ENCODE data around the gene DAG1.

Gene DAG1

GRCh38 chr3:49469936-49470713 lies at the start of gene DAG1:
TSS of gene DAG1 (plus strand) at chr3:49470267. CDS start at chr3:49510535, 40,268 bp downstream.
- peak; percentile 89 for DNase-seq

GRCh38 chr3:49421890-49422378 lies 48.1 kb upstream of the DAG1 start:
- DNase-seq: no peak

- DNase-seq: no peak
These were observed 47.5 kb upstream of the DAG1 start, which contains the start of gene AMT for GRCh38 chr3:49422379-49423248. TSS of gene AMT (minus strand) at chr3:49422473. CDS start at chr3:49422450, 23 bp downstream.

GRCh38 chr3:49424816-49425215 lies 45.3 kb upstream of the DAG1 start:
- no peak for DNase-seq

- no peak for DNase-seq
These were observed 42.5 kb upstream of the DAG1 start for GRCh38 chr3:49427586-49427985.

GRCh38 chr3:49428752-49429080 lies 41.4 kb upstream of the DAG1 start:
- DNase-seq: no peak

- no peak for DNase-seq
These were observed 35.3 kb upstream of the DAG1 start for GRCh38 chr3:49434731-49435130.

GRCh38 chr3:49445391-49445790 lies 24.7 kb upstream of the DAG1 start:
- no peak for DNase-seq

GRCh38 chr3:49453621-49454020 lies 16.4 kb upstream of the DAG1 start:
- DNase-seq: no peak

GRCh38 chr3:49454458-49454857 lies 15.6 kb upstream of the DAG1 start:
- peak; percentile 29 for DNase-seq

GRCh38 chr3:49454898-49455681 lies 15.0 kb upstream of the DAG1 start:
- no peak for DNase-seq

GRCh38 chr3:49456466-49456865 lies 13.6 kb upstream of the DAG1 start:
- DNase-seq: no peak

GRCh38 chr3:49460188-49460890 lies 9.7 kb upstream of the DAG1 start:
- DNase-seq: no peak

GRCh38 chr3:49460956-49461355 lies 9.1 kb upstream of the DAG1 start:
- DNase-seq: no peak

- DNase-seq: no peak
These were observed 8.5 kb upstream of the DAG1 start for GRCh38 chr3:49461443-49462171.

GRCh38 chr3:49462222-49462621 lies 7.8 kb upstream of the DAG1 start:
- DNase-seq: peak; percentile 15

- DNase-seq: peak; percentile 83
These were observed 4.6 kb upstream of the DAG1 start for GRCh38 chr3:49465270-49466034.

- no peak for DNase-seq
These were observed 4.0 kb upstream of the DAG1 start for GRCh38 chr3:49466085-49466484.

- DNase-seq: no peak
These were observed 781 bp upstream of the DAG1 start for GRCh38 chr3:49469037-49469935.

Data from OCI-M1 (cell line).